H9 (cell line): Measurements from ENCODE around the gene PCDHGC5. TPM values are rescaled to one million over a fixed set of nuclear protein-coding genes. Genes with fewer than 3 reads are reported as not detected.

Source experiments
- DNase-seq: peaks from one replicate; pipeline ENCODE4 v3.0.0-alpha.2; 2017
- H2AFZ ChIP-seq: one replicate; pipeline ENCODE4 v1.6.1; 2013; ENCODE audit warnings: mild to moderate bottlenecking, low read length, control low read depth, moderate library complexity
- H2AK5ac ChIP-seq: 2 replicates; pipeline ENCODE4 v1.6.1; 2013; ENCODE audit warnings: low read length, control low read depth, mixed read lengths; ENCODE audit not compliant: insufficient read length
- H2BK120ac ChIP-seq: one replicate; pipeline ENCODE4 v1.6.1; 2013; ENCODE audit warnings: low read depth, mild to moderate bottlenecking, low read length, control low read depth, inconsistent platforms; ENCODE audit not compliant: poor library complexity, severe bottlenecking
- H2BK12ac ChIP-seq: 2 replicates; pipeline ENCODE4 v1.6.1; 2013; ENCODE audit warnings: low read length, control low read depth, mixed read lengths, low read depth; ENCODE audit not compliant: insufficient read length
- H2BK15ac ChIP-seq: 2 replicates; pipeline ENCODE4 v1.6.1; 2013; ENCODE audit warnings: low read depth, low read length, control low read depth
- H2BK20ac ChIP-seq: one replicate; pipeline ENCODE4 v1.6.1; 2013; ENCODE audit warnings: low read depth, mild to moderate bottlenecking, low read length, control low read depth, inconsistent platforms; ENCODE audit not compliant: poor library complexity, severe bottlenecking
- H2BK5ac ChIP-seq: 2 replicates; pipeline ENCODE4 v1.6.1; 2013; ENCODE audit warnings: low read length, control low read depth, mixed read lengths; ENCODE audit not compliant: insufficient read length
- H3K14ac ChIP-seq: 2 replicates; pipeline ENCODE4 v1.6.1; 2013; ENCODE audit warnings: low read length, control low read depth; ENCODE audit not compliant: insufficient read depth
- H3K18ac ChIP-seq: 2 replicates; pipeline ENCODE4 v1.6.1; 2013; ENCODE audit warnings: low read depth, mild to moderate bottlenecking, mixed read lengths, low read length, control low read depth; ENCODE audit not compliant: insufficient read length
- H3K23ac ChIP-seq: 2 replicates; pipeline ENCODE4 v1.6.1; 2013; ENCODE audit warnings: low read length, control low read depth, mixed read lengths, low read depth; ENCODE audit not compliant: insufficient read length
- H3K23me2 ChIP-seq: 2 replicates; pipeline ENCODE4 v1.6.1; 2013; ENCODE audit warnings: low read depth, mild to moderate bottlenecking, mixed read lengths, low read length, control low read depth; ENCODE audit not compliant: insufficient read length, poor library complexity, severe bottlenecking
- H3K27ac ChIP-seq: 2 replicates; pipeline ENCODE4 v1.5.1; 2013; ENCODE audit warnings: low read length, control low read depth, mixed read lengths, low read depth; ENCODE audit not compliant: insufficient read length
- H3K27me3 ChIP-seq: 2 replicates; pipeline ENCODE4 v1.6.1; 2013; ENCODE audit warnings: low read length, control low read depth, inconsistent platforms; ENCODE audit not compliant: insufficient read depth
- H3K4ac ChIP-seq: 2 replicates; pipeline ENCODE4 v1.6.1; 2013; ENCODE audit warnings: low read depth, mild to moderate bottlenecking, control low read depth, inconsistent platforms, low read length, moderate library complexity
- H3K4me1 ChIP-seq: 2 replicates; pipeline ENCODE4 v1.6.1; 2013; ENCODE audit warnings: low read length, control low read depth, inconsistent platforms; ENCODE audit not compliant: insufficient read depth
- H3K4me2 ChIP-seq: 2 replicates; pipeline ENCODE4 v1.6.1; 2013; ENCODE audit warnings: low read length, control low read depth, mixed read lengths; ENCODE audit not compliant: insufficient read length, insufficient read depth
- H3K56ac ChIP-seq: 2 replicates; pipeline ENCODE4 v1.6.1; 2013; ENCODE audit warnings: low read depth, mild to moderate bottlenecking, mixed read lengths, low read length, control low read depth; ENCODE audit not compliant: insufficient read length
- H3K79me1 ChIP-seq: 2 replicates; pipeline ENCODE4 v1.6.1; 2013; ENCODE audit warnings: low read depth, mild to moderate bottlenecking, moderate library complexity, low read length, control low read depth, inconsistent platforms; ENCODE audit not compliant: insufficient read depth, poor library complexity, severe bottlenecking
- H3K79me2 ChIP-seq: 2 replicates; pipeline ENCODE4 v1.6.1; 2013; ENCODE audit warnings: low read length, control low read depth, inconsistent platforms; ENCODE audit not compliant: insufficient read depth
- H3K9ac ChIP-seq: 2 replicates; pipeline ENCODE4 v1.6.1; 2013; ENCODE audit warnings: low read length, control low read depth, mixed read lengths; ENCODE audit not compliant: insufficient read length; ENCODE audit errors: extremely low read depth
- H3K9me3 ChIP-seq: one replicate; pipeline ENCODE4 v1.6.1; 2013; ENCODE audit warnings: low read depth, low read length, inconsistent platforms; ENCODE audit not compliant: control insufficient read depth
- H3T11ph ChIP-seq: one replicate; pipeline ENCODE4 v1.6.1; 2013; ENCODE audit warnings: mild to moderate bottlenecking, low read length, control low read depth, inconsistent platforms
- H4K20me1 ChIP-seq: one replicate; pipeline ENCODE4 v1.6.1; 2013; ENCODE audit not compliant: control insufficient read depth, insufficient read length, insufficient read depth
- H4K5ac ChIP-seq: 2 replicates; pipeline ENCODE4 v1.6.1; 2013; ENCODE audit warnings: low read depth, mild to moderate bottlenecking, mixed read lengths, low read length, control low read depth; ENCODE audit not compliant: insufficient read length
- H4K8ac ChIP-seq: replicated peaks from 2 replicates; pipeline ENCODE4 v1.6.1; 2013; ENCODE audit warnings: low read length, control low read depth, mixed read lengths, low read depth; ENCODE audit not compliant: insufficient read length
- H4K91ac ChIP-seq: 2 replicates; pipeline ENCODE4 v1.6.1; 2013; ENCODE audit warnings: low read depth, mild to moderate bottlenecking, moderate library complexity, mixed read lengths, low read length, control low read depth; ENCODE audit not compliant: insufficient read length
- H3K27ac Mint-ChIP-seq, 3 experiments: 2 replicates in 2 of 3; 3 replicates in 1 of 3; pipeline ENCODE4 v1.8.0; 2020 to 2021; ENCODE audit warnings: mixed read lengths in 3 of 3, mild to moderate bottlenecking in 1 of 3, moderate library complexity in 1 of 3
- H3K27me3 Mint-ChIP-seq: 2 replicates; pipeline ENCODE4 v1.8.0; 2021; ENCODE audit warnings: low read depth, mild to moderate bottlenecking, moderate library complexity, mixed read lengths
- H3K36me3 Mint-ChIP-seq, 3 experiments: 2 replicates in 2 of 3; 3 replicates in 1 of 3; pipeline ENCODE4 v1.8.0; 2020 to 2021; ENCODE audit warnings: low read depth in 3 of 3, mixed read lengths in 3 of 3; ENCODE audit not compliant: insufficient read depth in 1 of 3
- H3K4me1 Mint-ChIP-seq, 2 experiments: 2 replicates each; pipeline ENCODE4 v1.8.0; 2020; ENCODE audit warnings: mixed read lengths in 2 of 2
- H3K4me3 Mint-ChIP-seq, 2 experiments: 2 replicates in 1 of 2; 3 replicates in 1 of 2; pipeline ENCODE4 v1.8.0; 2020 to 2021; ENCODE audit warnings: mild to moderate bottlenecking in 2 of 2, mixed read lengths in 2 of 2, moderate library complexity in 1 of 2
- H3K9me3 Mint-ChIP-seq, 2 experiments: 2 replicates in 1 of 2; 3 replicates in 1 of 2; pipeline ENCODE4 v1.8.0; 2020; ENCODE audit warnings: mild to moderate bottlenecking in 2 of 2, mixed read lengths in 2 of 2, moderate library complexity in 1 of 2
- WGBS: extraction: QIAGEN DNeasy Blood & Tissue Kit; methylation state at CpG from one replicate; pipeline ENCODE4 v1.1.7; 2013; ENCODE audit warnings: missing lambda C conversion rate, low lambda C conversion rate, mixed read lengths; ENCODE audit not compliant: insufficient read length; ENCODE audit errors: extremely low coverage; 5-methylcytosine and 5-hydroxymethylcytosine counted together
- total RNA-seq: library from RNA; stranded (reverse); gene quantifications from 2 replicates; pipeline ENCODE4 v1.2.1, GENCODE V29; 2021
- TF ChIP-seq, protein P1 (sequence below): fragments of 200-600 bp; sonication (generic); conservative IDR thresholded peaks from 3 replicates; pipeline ENCODE4 v1.8.0; 2021; ENCODE audit warnings: antibody characterized with exemption, mild to moderate bottlenecking

PCDHGC5 gene
- total RNA-seq, 1 experiment from 2014 or later, result 0.66 TPM

DNA sequence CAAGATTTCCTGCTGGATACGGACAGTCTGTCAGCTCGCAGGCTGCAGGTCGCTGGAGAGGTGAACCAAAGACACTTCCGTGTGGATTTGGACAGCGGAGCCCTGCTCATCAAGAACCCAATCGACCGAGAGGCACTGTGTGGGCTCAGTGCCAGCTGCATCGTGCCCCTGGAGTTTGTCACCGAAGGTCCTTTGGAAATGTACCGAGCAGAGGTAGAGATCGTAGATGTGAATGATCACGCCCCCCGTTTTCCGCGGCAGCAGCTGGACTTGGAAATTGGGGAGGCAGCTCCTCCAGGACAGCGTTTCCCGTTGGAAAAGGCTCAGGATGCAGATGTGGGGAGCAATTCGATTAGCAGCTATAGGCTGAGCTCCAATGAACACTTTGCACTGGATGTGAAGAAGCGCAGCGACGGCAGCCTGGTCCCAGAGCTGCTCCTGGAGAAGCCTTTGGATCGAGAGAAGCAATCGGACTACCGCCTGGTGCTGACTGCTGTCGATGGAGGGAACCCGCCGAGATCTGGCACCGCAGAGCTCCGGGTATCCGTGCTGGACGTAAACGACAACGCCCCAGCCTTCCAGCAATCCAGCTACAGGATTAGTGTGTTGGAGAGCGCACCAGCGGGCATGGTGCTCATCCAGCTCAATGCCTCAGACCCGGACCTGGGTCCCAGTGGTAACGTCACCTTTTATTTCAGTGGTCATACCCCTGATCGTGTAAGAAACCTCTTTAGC lies 3.4 kb upstream of the PCDHGC5 start:
- Histone ChIP-seq H3K23ac (no peak overlapping the region), H2AFZ (no peak overlapping the region), H3K4ac (no peak overlapping the region), H2BK15ac (no peak overlapping the region), H3T11ph (no peak overlapping the region), H3K4me2 (peak overlapping the region; percentile 91), H3K79me1 (no peaks in the 10 kb centered on the region), H4K8ac (no peak overlapping the region), H3K56ac (no peak overlapping the region), H2BK12ac (no peak overlapping the region), H3K9ac (peak overlapping the region; percentile 17), H4K5ac (no peak overlapping the region), H3K27me3 (peaks cover 8% of the 10 kb centered on the region; the same call in 1 of the 2 replicates), H3K27ac (no peak overlapping the region), H3K4me1 (peaks cover 5% of the 10 kb centered on the region; the same call in 1 of the 2 replicates), H3K14ac (no peak overlapping the region), H3K9me3 (no peaks in the 10 kb centered on the region), H3K18ac (no peak overlapping the region), H2BK120ac (no peak overlapping the region), H3K79me2 (no peaks in the 10 kb centered on the region; the same call in 1 of the 2 replicates), H4K91ac (no peak overlapping the region), H2AK5ac (no peak overlapping the region), H2BK20ac (no peak overlapping the region), H3K23me2 (peaks cover 8% of the 10 kb centered on the region), H4K20me1 (no peaks in the 10 kb centered on the region), H2BK5ac (no peak overlapping the region)
- Mint-ChIP-seq H3K4me3 (peak overlapping the region; percentile 76 to 88), H3K27ac (no peak overlapping the region), H3K9me3 (no peaks in the 10 kb centered on the region), H3K36me3 (peaks cover 8 to 16% (median 13%) of the 10 kb centered on the region in 3 experiments; a peak in 5 of 7 replicates), H3K27me3 (peaks cover 23% of the 10 kb centered on the region), H3K4me1 (peaks cover 39 to 43% of the 10 kb centered on the region in 2 experiments)
- DNase-seq, result no peak
- no CpG with 5 or more reads among the region's 38 CpGs for WGBS
- TF ChIP-seq, protein P1, sequence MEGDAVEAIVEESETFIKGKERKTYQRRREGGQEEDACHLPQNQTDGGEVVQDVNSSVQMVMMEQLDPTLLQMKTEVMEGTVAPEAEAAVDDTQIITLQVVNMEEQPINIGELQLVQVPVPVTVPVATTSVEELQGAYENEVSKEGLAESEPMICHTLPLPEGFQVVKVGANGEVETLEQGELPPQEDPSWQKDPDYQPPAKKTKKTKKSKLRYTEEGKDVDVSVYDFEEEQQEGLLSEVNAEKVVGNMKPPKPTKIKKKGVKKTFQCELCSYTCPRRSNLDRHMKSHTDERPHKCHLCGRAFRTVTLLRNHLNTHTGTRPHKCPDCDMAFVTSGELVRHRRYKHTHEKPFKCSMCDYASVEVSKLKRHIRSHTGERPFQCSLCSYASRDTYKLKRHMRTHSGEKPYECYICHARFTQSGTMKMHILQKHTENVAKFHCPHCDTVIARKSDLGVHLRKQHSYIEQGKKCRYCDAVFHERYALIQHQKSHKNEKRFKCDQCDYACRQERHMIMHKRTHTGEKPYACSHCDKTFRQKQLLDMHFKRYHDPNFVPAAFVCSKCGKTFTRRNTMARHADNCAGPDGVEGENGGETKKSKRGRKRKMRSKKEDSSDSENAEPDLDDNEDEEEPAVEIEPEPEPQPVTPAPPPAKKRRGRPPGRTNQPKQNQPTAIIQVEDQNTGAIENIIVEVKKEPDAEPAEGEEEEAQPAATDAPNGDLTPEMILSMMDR, result no peak
